HG03025 (cell line): Measurements from ENCODE around the gene MYBBP1A.

ENCODE experiments used
- ATAC-seq: cut with Tn5 transposase; IDR thresholded peaks from one replicate; pipeline ENCODE4 v1.9.1; 2021; ENCODE audit warnings: mild to moderate bottlenecking, moderate library complexity; ENCODE audit not compliant: unreplicated experiment, low FRiP score

The MYBBP1A gene

GRCh38 chr17:4539025-4539424, 16.2 kb downstream of the MYBBP1A start:
- ATAC-seq: no peak

- ATAC-seq: no peak
Measured at GRCh38 chr17:4538236-4539002, 16.8 kb downstream of the MYBBP1A start.

- ATAC-seq: no peak
Measured at GRCh38 chr17:4537451-4538235, 17.5 kb downstream of the MYBBP1A start.

- no peak for ATAC-seq
Measured at GRCh38 chr17:4536742-4537411, 18.3 kb downstream of the MYBBP1A start.

- ATAC-seq: no peak
Measured at GRCh38 chr17:4536259-4536741, 18.9 kb downstream of the MYBBP1A start.

- ATAC-seq: no peak
Measured at GRCh38 chr17:4535667-4536258, 19.4 kb downstream of the MYBBP1A start.

- no peak for ATAC-seq
Measured at GRCh38 chr17:4534928-4535666, 20.1 kb downstream of the MYBBP1A start.

- ATAC-seq: no peak
Measured at GRCh38 chr17:4534515-4534914, 20.7 kb downstream of the MYBBP1A start.

- no peak for ATAC-seq
Measured at GRCh38 chr17:4533523-4534504, 21.4 kb downstream of the MYBBP1A start.

- ATAC-seq: no peak
Measured at GRCh38 chr17:4532860-4533522, 22.2 kb downstream of the MYBBP1A start.

GRCh38 chr17:4531988-4532736, 23.0 kb downstream of the MYBBP1A start:
- no peak for ATAC-seq

GRCh38 chr17:4530799-4531730, 24.1 kb downstream of the MYBBP1A start:
- ATAC-seq: no peak

- no peak for ATAC-seq
Measured at GRCh38 chr17:4529533-4530152, 25.5 kb downstream of the MYBBP1A start.

GRCh38 chr17:4527566-4528125, 27.5 kb downstream of the MYBBP1A start:
- no peak for ATAC-seq

- ATAC-seq: no peak
Measured at GRCh38 chr17:4527134-4527533, 28.1 kb downstream of the MYBBP1A start.
